NB4 (cell line): ENCODE data around the gene SELENOK.

Experiments used
- DNase-seq: peaks from one replicate; pipeline ENCODE4 v3.0.0; 2010; ENCODE audit warnings: low read depth
- H3K4me3 ChIP-seq: one replicate; pipeline ENCODE4 v1.5.1; 2011; ENCODE audit warnings: mild to moderate bottlenecking, low read depth, low read length, moderate library complexity
- CTCF ChIP-seq: IDR thresholded peaks from one replicate; pipeline ENCODE4 v1.5.1; 2012; ENCODE audit warnings: low read depth, low read length
- MYC ChIP-seq: IDR thresholded peaks from 2 replicates; pipeline ENCODE4 v1.6.1; 2011; ENCODE audit warnings: low read depth, low read length
- POLR2A ChIP-seq: IDR thresholded peaks from 2 replicates; pipeline ENCODE4 v1.6.1; 2011; ENCODE audit warnings: mild to moderate bottlenecking; ENCODE audit not compliant: insufficient read length; ENCODE audit errors: extremely low read depth
- TF ChIP-seq, protein P1 (sequence below): IDR thresholded peaks from 2 replicates; pipeline ENCODE4 v1.6.1; 2011; ENCODE audit warnings: low read depth, low read length

Gene SELENOK

DNA sequence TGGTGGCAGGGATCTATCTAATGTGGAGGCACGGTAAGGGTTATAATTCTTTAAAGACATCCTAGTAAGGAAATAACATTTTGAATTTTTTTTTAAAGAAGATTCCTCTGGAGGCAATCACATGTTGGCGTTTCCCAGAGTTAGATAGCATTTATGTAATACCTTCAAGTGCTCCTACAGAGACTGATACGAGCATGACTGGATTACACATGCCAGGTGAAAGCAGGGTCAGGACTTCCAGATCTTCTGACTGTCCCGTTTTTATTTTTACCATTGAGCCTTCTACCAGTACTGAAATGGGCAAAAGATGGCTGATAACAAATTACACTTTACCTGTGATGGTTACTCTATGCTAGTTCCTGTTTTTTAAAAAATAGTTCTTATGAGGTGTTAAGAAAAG, 31.5 kb downstream of the SELENOK start:
- DNase-seq, result no peak
- no peak for TF ChIP-seq POLR2A
- TF ChIP-seq CTCF, result no peak
- no peak for TF ChIP-seq MYC
- TF ChIP-seq, protein P1, sequence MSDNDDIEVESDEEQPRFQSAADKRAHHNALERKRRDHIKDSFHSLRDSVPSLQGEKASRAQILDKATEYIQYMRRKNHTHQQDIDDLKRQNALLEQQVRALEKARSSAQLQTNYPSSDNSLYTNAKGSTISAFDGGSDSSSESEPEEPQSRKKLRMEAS, result no peak
- H3K4me3 ChIP-seq, result no peak overlapping the region

GRCh38 chr3:53859178-53859577, 32.5 kb downstream of the SELENOK start:
- TF ChIP-seq CTCF, result no peak
- TF ChIP-seq, protein P1, result no peak
- TF ChIP-seq MYC, result no peak
- no peak for TF ChIP-seq POLR2A
- no peak overlapping the region for H3K4me3 ChIP-seq

GRCh38 chr3:53858096-53858741, 33.4 kb downstream of the SELENOK start:
- no peak for TF ChIP-seq POLR2A
- no peak for TF ChIP-seq MYC
- TF ChIP-seq CTCF, result no peak
- TF ChIP-seq, protein P1, result no peak
- no peak for DNase-seq
- H3K4me3 ChIP-seq, result no peak overlapping the region

More at GRCh38 chr3:53859178-53859577, 32.5 kb downstream of the SELENOK start:
- DNase-seq, result no peak

GRCh38 chr3:53856964-53857363, 34.7 kb downstream of the SELENOK start:
- DNase-seq, result peak; percentile 40
- TF ChIP-seq CTCF, result no peak
- no peak for TF ChIP-seq MYC
- TF ChIP-seq POLR2A, result no peak
- TF ChIP-seq, protein P1, result no peak
- no peak overlapping the region for H3K4me3 ChIP-seq

DNA sequence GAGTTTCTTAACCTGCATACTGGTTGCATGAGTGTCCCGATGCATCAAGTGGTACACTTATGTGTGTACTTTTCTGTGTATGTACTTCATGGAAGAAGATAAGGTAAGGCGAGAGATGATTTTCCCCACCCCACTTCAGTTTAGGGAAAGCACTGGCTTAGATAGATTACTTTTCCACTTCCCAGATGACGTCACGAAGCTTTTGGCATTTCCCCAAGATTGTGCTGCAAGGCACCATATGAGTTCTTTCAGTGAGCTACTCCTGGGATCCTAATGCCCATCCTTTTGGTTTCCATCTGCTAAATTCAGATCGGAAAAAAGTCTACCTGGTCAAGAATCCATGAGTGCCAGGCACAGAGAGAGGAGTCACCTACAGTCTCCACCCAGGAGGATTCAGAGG, 40.8 kb downstream of the SELENOK start:
- H3K4me3 ChIP-seq, result no peak overlapping the region
- TF ChIP-seq, protein P1, result no peak
- TF ChIP-seq MYC, result no peak
- no peak for TF ChIP-seq POLR2A
- TF ChIP-seq CTCF, result no peak
- no peak for DNase-seq
